Endothelial cell of umbilical vein (primary cell): ENCODE data around the gene CEP72.

ENCODE experiments used
- CTCF ChIP-seq, 2 donors: IDR thresholded peaks; 1 replicate in 1 of 2; 2 replicates in 1 of 2; pipeline ENCODE4 v1.5.1; 2011; ENCODE audit warnings: low read length in 2 of 2, mild to moderate bottlenecking in 2 of 2, moderate library complexity in 2 of 2, control low read depth in 1 of 2, inconsistent platforms in 1 of 2, low read depth in 1 of 2; ENCODE audit not compliant: insufficient read depth in 1 of 2; ENCODE audit errors: extremely low read depth in 1 of 2
- GATA2 ChIP-seq: IDR thresholded peaks from 2 replicates; pipeline ENCODE4 v1.7.0; 2011; ENCODE audit warnings: low read depth, mild to moderate bottlenecking, moderate library complexity, mixed read lengths, low read length; ENCODE audit not compliant: insufficient read length, insufficient read depth
- MYC ChIP-seq: IDR thresholded peaks from one replicate; pipeline ENCODE4 v1.6.1; 2011; ENCODE audit warnings: mild to moderate bottlenecking, low read depth, low read length
- POLR2A ChIP-seq: IDR thresholded peaks from 2 replicates; pipeline ENCODE4 v1.6.1; 2012; ENCODE audit warnings: low read depth, mild to moderate bottlenecking, control low read depth, low read length
- POLR2AphosphoS5 ChIP-seq: IDR thresholded peaks from 2 replicates; pipeline ENCODE4 v1.6.1; 2012; ENCODE audit warnings: low read depth, mild to moderate bottlenecking, control low read depth, low read length, moderate library complexity; ENCODE audit not compliant: insufficient read depth

GRCh38 chr5:612498-613424 lies 621 bp downstream of the CEP72 start:
- TF ChIP-seq POLR2AphosphoS5 (no peak), POLR2A (no peak), GATA2 (no peak), CTCF (IDR thresholded peaks at IDR 0.05; ENCODE audit: extremely low read depth in 1 of 2, insufficient read depth in 1 of 2, low read depth in 1 of 2, low read length in 2 of 2) (no peak), MYC (no peak)
